ENCODE measurements around the gene COASY. TPM values are rescaled to one million over a fixed set of nuclear protein-coding genes. Genes with fewer than 3 reads are reported as not detected.
"Not testable (repeated sequence)": the region's sequence is repeated elsewhere in the genome, so short reads cannot be mapped to it uniquely, and the experiment has no call there.

Gene COASY
- total and polyA plus RNA-seq, 10 donors, result 32.5 to 104 (median 66.5) TPM

- H3K4me1 ChIP-seq, result peaks cover 5 to 36% (median 16%) of the 10 kb centered on the region in 6 donors
- no peak overlapping the region for H3K4me3 ChIP-seq
- peaks cover 0 to 57% (median 31%) of the 10 kb centered on the region in 6 donors for H3K36me3 ChIP-seq
- peaks cover 0 to 4% (median 0%) of the 10 kb centered on the region in 7 donors for H3K27me3 ChIP-seq (replicated peaks in 1 of 7)
- H3K27ac ChIP-seq, result no peak overlapping the region
- H3K9me3 ChIP-seq, result no peaks in the 10 kb centered on the region
- intact Hi-C loops (cut with DNase I; ENCODE audit: low total_unique reads), result no loop called here
- TF ChIP-seq POLR2AphosphoS5 (IDR thresholded peaks at IDR 0.05), result no peak
- TF ChIP-seq CTCF (IDR thresholded peaks at IDR 0.05 in 8 of 11, conservative IDR thresholded peaks at IDR 0.05 in 3 of 11), result no peak
- DNase-seq, result no peak
- WGBS, 5 donors, result 71 to 80% (median 80%) methylated on average over 8 of the region's 8 CpGs
Observed at GRCh38 chr17:42544874-42545283, 17.1 kb upstream of the COASY start.

- intact Hi-C loops (cut with DNase I; ENCODE audit: low total_unique reads); H3K27me3 ChIP-seq (replicated peaks in 1 of 7); H3K27ac ChIP-seq; H3K4me3 ChIP-seq; DNase-seq; H3K9me3 ChIP-seq: not testable (repeated sequence)
- WGBS, 5 donors, result 91 to 93% (median 92%) methylated on average over 8 to 9 of the region's 9 CpGs
- H3K4me1 ChIP-seq, result peaks cover 5 to 33% (median 16%) of the 10 kb centered on the region in 6 donors
- peaks cover 0 to 46% (median 30%) of the 10 kb centered on the region in 6 donors for H3K36me3 ChIP-seq
Observed at GRCh38 chr17:42545755-42546505, 16.0 kb upstream of the COASY start.

DNA sequence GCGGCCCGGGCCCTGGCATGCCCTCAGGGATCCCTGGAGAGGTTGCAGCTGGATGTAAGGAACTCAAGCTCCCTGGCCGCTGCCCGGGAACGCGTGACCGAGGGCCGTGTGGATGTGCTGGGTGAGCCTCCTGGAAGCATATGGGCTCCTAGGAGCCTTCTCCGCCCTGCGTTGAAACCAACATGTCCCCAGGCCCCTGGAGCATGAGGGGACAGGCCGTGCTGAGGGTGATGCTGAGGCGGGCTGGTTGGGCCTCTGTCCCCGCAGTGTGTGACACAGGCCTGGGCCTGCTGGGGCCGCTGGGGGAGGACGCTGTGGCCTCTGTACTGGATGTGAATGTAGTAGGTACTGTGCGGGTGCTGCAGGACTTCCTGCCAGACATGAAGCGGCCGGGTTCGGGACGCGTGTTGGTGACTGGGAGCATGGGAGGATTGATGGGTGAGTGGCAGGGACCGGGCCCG lies 14.9 kb upstream of the COASY start:
- intact Hi-C loops (cut with DNase I; ENCODE audit: low total_unique reads), result no loop called here
- no peak overlapping the region for H3K4me3 ChIP-seq
- no peak for DNase-seq
- peaks cover 5 to 24% (median 16%) of the 10 kb centered on the region in 6 donors for H3K4me1 ChIP-seq
- no peak overlapping the region for H3K27ac ChIP-seq
- peaks cover 0 to 4% (median 0%) of the 10 kb centered on the region in 7 donors for H3K27me3 ChIP-seq (replicated peaks in 1 of 7)
- 85 to 93% (median 89%) methylated on average over 18 to 23 of the region's 23 CpGs for WGBS, 5 donors
- H3K9me3 ChIP-seq, result no peaks in the 10 kb centered on the region
- peaks cover 0 to 35% (median 20%) of the 10 kb centered on the region in 6 donors for H3K36me3 ChIP-seq
- TF ChIP-seq CTCF (IDR thresholded peaks at IDR 0.05 in 8 of 11, conservative IDR thresholded peaks at IDR 0.05 in 3 of 11) (no peak), POLR2AphosphoS5 (IDR thresholded peaks at IDR 0.05) (peak in 2 of 3 donors; percentile 20 to 29)

DNA sequence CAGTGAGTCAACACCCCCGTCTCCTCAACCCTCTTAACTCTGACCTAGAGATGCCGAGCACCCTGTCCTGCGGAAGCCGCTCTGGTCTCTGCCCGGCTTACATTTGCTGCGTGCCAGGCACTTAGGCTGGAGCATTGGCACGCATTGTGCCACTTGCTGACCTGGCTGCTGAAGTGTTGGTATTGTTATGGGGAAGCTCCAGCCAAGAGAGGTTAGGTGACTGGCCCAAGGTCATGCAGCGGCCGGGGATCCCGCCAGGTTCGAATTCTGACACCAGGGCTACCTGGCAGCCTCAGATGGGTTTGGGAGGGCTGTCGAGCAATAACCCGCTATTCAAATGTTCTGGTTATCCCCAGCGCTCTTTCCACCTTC lies 14.3 kb upstream of the COASY start:
- Histone ChIP-seq H3K4me3 (peak overlapping the region in 3 of 8 donors; percentile 30 to 72 (median 51)), H3K27me3 (replicated peaks in 1 of 7) (peaks cover 0 to 4% (median 0%) of the 10 kb centered on the region in 7 donors), H3K9me3 (no peaks in the 10 kb centered on the region), H3K27ac (no peak overlapping the region), H3K4me1 (peaks cover 5 to 25% (median 18%) of the 10 kb centered on the region in 6 donors), H3K36me3 (peaks cover 0 to 31% (median 14%) of the 10 kb centered on the region in 6 donors)
- WGBS, 5 donors, result 85 to 91% (median 89%) methylated on average over 11 to 14 of the region's 14 CpGs
- TF ChIP-seq POLR2A (IDR thresholded peaks at IDR 0.05), result no peak
- no peak for TF ChIP-seq CTCF (IDR thresholded peaks at IDR 0.05 in 8 of 11, conservative IDR thresholded peaks at IDR 0.05 in 3 of 11)
- TF ChIP-seq POLR2AphosphoS5 (IDR thresholded peaks at IDR 0.05), result no peak
- no peak for DNase-seq
- intact Hi-C loops (cut with DNase I; ENCODE audit: low total_unique reads), result no loop called here

All from spleen (tissue), 11 donors.